BLaER1 (cell line): ENCODE measurements around the gene LRRC4C.

ENCODE experiments used
- H3K27ac ChIP-seq: shearing (Covaris generic); formaldehyde crosslinking; 2 replicates; pipeline ENCODE4 v1.8.1; 2022
- H3K27me3 ChIP-seq: shearing (Covaris generic); formaldehyde crosslinking; 2 replicates; pipeline ENCODE4 v1.8.1; 2022
- H3K36me3 ChIP-seq: shearing (Covaris generic); formaldehyde crosslinking; 2 replicates; pipeline ENCODE4 v1.8.1; 2022
- H3K4me1 ChIP-seq: shearing (Covaris generic); formaldehyde crosslinking; 2 replicates; pipeline ENCODE4 v1.8.1; 2022
- H3K4me2 ChIP-seq: shearing (Covaris generic); formaldehyde crosslinking; 2 replicates; pipeline ENCODE4 v1.8.1; 2022
- H3K4me3 ChIP-seq: shearing (Covaris generic); formaldehyde crosslinking; 2 replicates; pipeline ENCODE4 v1.8.1; 2022
- H3K9ac ChIP-seq: shearing (Covaris generic); formaldehyde crosslinking; 2 replicates; pipeline ENCODE4 v1.8.1; 2022
- H3K9me3 ChIP-seq: shearing (Covaris generic); formaldehyde crosslinking; 2 replicates; pipeline ENCODE4 v1.8.1; 2022
- H4K20me1 ChIP-seq: shearing (Covaris generic); formaldehyde crosslinking; 2 replicates; pipeline ENCODE4 v1.8.1; 2022
- Cebpa-rat ChIP-seq: shearing (Covaris generic); IDR thresholded peaks from 2 replicates; pipeline ENCODE4 v1.8.1; 2022

LRRC4C gene

GRCh38 chr11:41309111-41309522, 150.3 kb downstream of the LRRC4C start:
- no peak for TF ChIP-seq Cebpa-rat
- no peaks in the 10 kb centered on the region for H3K9me3 ChIP-seq
- H3K4me2 ChIP-seq, result no peak overlapping the region
- H3K36me3 ChIP-seq, result no peaks in the 10 kb centered on the region
- H3K27me3 ChIP-seq, result no peaks in the 10 kb centered on the region
- H3K4me1 ChIP-seq, result no peaks in the 10 kb centered on the region
- H3K9ac ChIP-seq, result no peak overlapping the region
- no peak overlapping the region for H3K27ac ChIP-seq
- H3K4me3 ChIP-seq, result no peak overlapping the region
- H4K20me1 ChIP-seq, result no peaks in the 10 kb centered on the region

- no peaks in the 10 kb centered on the region for H3K36me3 ChIP-seq
- no peak overlapping the region for H3K27ac ChIP-seq
- no peaks in the 10 kb centered on the region for H3K4me1 ChIP-seq
- H4K20me1 ChIP-seq, result no peaks in the 10 kb centered on the region
- no peak overlapping the region for H3K4me3 ChIP-seq
- no peak overlapping the region for H3K4me2 ChIP-seq
- no peak overlapping the region for H3K9ac ChIP-seq
- H3K27me3 ChIP-seq, result no peaks in the 10 kb centered on the region
- TF ChIP-seq Cebpa-rat, result no peak
- no peaks in the 10 kb centered on the region for H3K9me3 ChIP-seq
Observed at GRCh38 chr11:41308286-41308685, 151.2 kb downstream of the LRRC4C start.

- H3K4me1 ChIP-seq, result no peaks in the 10 kb centered on the region
- no peaks in the 10 kb centered on the region for H3K36me3 ChIP-seq
- H3K9me3 ChIP-seq, result no peaks in the 10 kb centered on the region
- H3K4me3 ChIP-seq, result no peak overlapping the region
- H3K9ac ChIP-seq, result no peak overlapping the region
- no peaks in the 10 kb centered on the region for H3K27me3 ChIP-seq
- H3K27ac ChIP-seq, result no peak overlapping the region
- H3K4me2 ChIP-seq, result no peak overlapping the region
- no peak for TF ChIP-seq Cebpa-rat
- H4K20me1 ChIP-seq, result no peaks in the 10 kb centered on the region
Observed at GRCh38 chr11:41307296-41308080, 152.0 kb downstream of the LRRC4C start.

- H3K4me2 ChIP-seq, result no peak overlapping the region
- no peaks in the 10 kb centered on the region for H3K27me3 ChIP-seq
- no peak for TF ChIP-seq Cebpa-rat
- no peaks in the 10 kb centered on the region for H3K9me3 ChIP-seq
- H3K36me3 ChIP-seq, result no peaks in the 10 kb centered on the region
- H3K4me3 ChIP-seq, result no peak overlapping the region
- H3K9ac ChIP-seq, result no peak overlapping the region
- no peak overlapping the region for H3K27ac ChIP-seq
- no peaks in the 10 kb centered on the region for H4K20me1 ChIP-seq
- no peaks in the 10 kb centered on the region for H3K4me1 ChIP-seq
Observed at GRCh38 chr11:41306431-41306830, 153.0 kb downstream of the LRRC4C start.

- Histone ChIP-seq H4K20me1 (no peaks in the 10 kb centered on the region), H3K9me3 (no peaks in the 10 kb centered on the region), H3K4me2 (no peak overlapping the region), H3K36me3 (no peaks in the 10 kb centered on the region), H3K4me3 (no peak overlapping the region), H3K9ac (no peak overlapping the region), H3K27ac (no peak overlapping the region), H3K4me1 (no peaks in the 10 kb centered on the region), H3K27me3 (no peaks in the 10 kb centered on the region)
- TF ChIP-seq Cebpa-rat, result no peak
Observed at GRCh38 chr11:41301023-41301422, 158.4 kb downstream of the LRRC4C start.

- H3K36me3 ChIP-seq, result no peaks in the 10 kb centered on the region
- H3K4me2 ChIP-seq, result no peak overlapping the region
- no peaks in the 10 kb centered on the region for H3K4me1 ChIP-seq
- no peaks in the 10 kb centered on the region for H4K20me1 ChIP-seq
- H3K9me3 ChIP-seq, result no peaks in the 10 kb centered on the region
- no peak overlapping the region for H3K27ac ChIP-seq
- TF ChIP-seq Cebpa-rat, result no peak
- H3K9ac ChIP-seq, result no peak overlapping the region
- no peaks in the 10 kb centered on the region for H3K27me3 ChIP-seq
- no peak overlapping the region for H3K4me3 ChIP-seq
Observed at GRCh38 chr11:41289408-41289807, 170.0 kb downstream of the LRRC4C start.

DNA sequence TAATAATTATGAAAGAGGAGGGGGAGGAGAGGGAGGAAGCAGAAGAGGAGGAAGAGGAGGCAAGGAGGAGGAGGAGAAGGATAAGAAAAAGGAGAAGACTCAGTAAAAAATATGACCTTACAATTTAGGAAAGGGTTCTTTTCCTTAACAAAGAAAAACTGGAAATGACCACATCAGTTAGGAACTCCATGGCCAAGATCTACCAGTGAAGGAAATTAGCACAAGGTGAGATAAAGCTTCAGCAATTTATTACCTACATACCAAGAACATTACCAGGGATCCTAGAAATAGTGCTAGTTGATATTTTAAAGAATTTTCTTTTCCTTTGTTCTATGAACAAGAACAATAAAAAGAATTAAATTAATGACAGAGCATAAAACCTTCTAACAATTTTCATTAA, 172.7 kb downstream of the LRRC4C start:
- no peak for TF ChIP-seq Cebpa-rat
- Histone ChIP-seq H3K27me3 (no peaks in the 10 kb centered on the region), H4K20me1 (no peaks in the 10 kb centered on the region), H3K4me2 (no peak overlapping the region), H3K9ac (no peak overlapping the region), H3K27ac (no peak overlapping the region), H3K4me1 (no peaks in the 10 kb centered on the region), H3K36me3 (no peaks in the 10 kb centered on the region), H3K4me3 (no peak overlapping the region), H3K9me3 (no peaks in the 10 kb centered on the region)

- H3K4me2 ChIP-seq, result no peak overlapping the region
- TF ChIP-seq Cebpa-rat, result no peak
- H3K4me3 ChIP-seq, result no peak overlapping the region
- H3K4me1 ChIP-seq, result no peaks in the 10 kb centered on the region
- no peak overlapping the region for H3K9ac ChIP-seq
- H3K9me3 ChIP-seq, result no peaks in the 10 kb centered on the region
- no peaks in the 10 kb centered on the region for H3K36me3 ChIP-seq
- H3K27me3 ChIP-seq, result no peaks in the 10 kb centered on the region
- H3K27ac ChIP-seq, result no peak overlapping the region
- H4K20me1 ChIP-seq, result no peaks in the 10 kb centered on the region
Observed at GRCh38 chr11:41284354-41284753, 175.1 kb downstream of the LRRC4C start.

- Histone ChIP-seq H3K4me1 (no peaks in the 10 kb centered on the region), H3K36me3 (no peaks in the 10 kb centered on the region), H3K27ac (no peak overlapping the region), H3K4me2 (no peak overlapping the region), H4K20me1 (no peaks in the 10 kb centered on the region), H3K27me3 (no peaks in the 10 kb centered on the region), H3K4me3 (no peak overlapping the region), H3K9me3 (no peaks in the 10 kb centered on the region), H3K9ac (no peak overlapping the region)
- no peak for TF ChIP-seq Cebpa-rat
Observed at GRCh38 chr11:41283191-41283930, 176.1 kb downstream of the LRRC4C start.

DNA sequence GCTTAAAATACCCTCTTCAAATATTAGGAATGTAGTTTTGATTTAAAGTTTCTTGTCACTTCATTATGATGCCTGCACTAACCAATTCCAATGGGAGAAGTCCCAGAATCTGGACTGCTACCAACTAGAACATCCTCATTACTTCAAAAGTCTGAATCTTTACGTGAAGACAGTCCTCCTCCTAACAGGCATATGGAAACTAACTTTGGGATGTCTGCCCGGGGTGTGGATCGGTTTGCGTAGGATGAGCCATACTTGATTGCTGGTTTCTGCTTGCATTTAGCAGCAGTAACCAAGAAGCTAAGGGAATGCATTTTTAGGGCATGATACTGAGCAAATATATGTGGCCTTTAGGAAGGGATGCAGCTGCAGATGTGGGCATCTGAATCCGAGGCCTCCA, 177.1 kb downstream of the LRRC4C start:
- Histone ChIP-seq H3K27ac (no peak overlapping the region), H3K4me2 (no peak overlapping the region), H4K20me1 (no peaks in the 10 kb centered on the region), H3K36me3 (no peaks in the 10 kb centered on the region), H3K9ac (no peak overlapping the region), H3K4me3 (no peak overlapping the region), H3K4me1 (no peaks in the 10 kb centered on the region), H3K27me3 (no peaks in the 10 kb centered on the region), H3K9me3 (no peaks in the 10 kb centered on the region)
- TF ChIP-seq Cebpa-rat, result no peak
